ELR (cell line): ENCODE measurements around the gene PACSIN1.
"Not testable (repeated sequence)": the region's sequence is repeated elsewhere in the genome, so short reads cannot be mapped to it uniquely, and the experiment has no call there.

Source experiments
- DNase-seq: peaks from one replicate; pipeline ENCODE4 v3.0.0-alpha.2; 2015; ENCODE audit warnings: low read depth

PACSIN1 gene

GRCh38 chr6:34457742-34458735 lies 7.8 kb upstream of the PACSIN1 start:
- DNase-seq, result no peak

- peak; percentile 71 for DNase-seq
These were observed 5.8 kb upstream of the PACSIN1 start for GRCh38 chr6:34459899-34460593.

GRCh38 chr6:34460796-34461507 lies 4.9 kb upstream of the PACSIN1 start:
- DNase-seq, result peak; percentile 50

- no peak for DNase-seq
These were observed 3.9 kb upstream of the PACSIN1 start for GRCh38 chr6:34462010-34462409.

- peak; percentile 50 for DNase-seq
These were observed 3.3 kb upstream of the PACSIN1 start for GRCh38 chr6:34462551-34462971.

GRCh38 chr6:34463299-34463698 lies 2.6 kb upstream of the PACSIN1 start:
- DNase-seq, result no peak

GRCh38 chr6:34463849-34464248 lies 2.0 kb upstream of the PACSIN1 start:
- DNase-seq, result no peak

- DNase-seq, result no peak
These were observed 638 bp downstream of the PACSIN1 start for GRCh38 chr6:34466242-34467185.

GRCh38 chr6:34468378-34468892 lies 2.6 kb downstream of the PACSIN1 start:
- DNase-seq, result no peak

GRCh38 chr6:34469499-34469898 lies 3.6 kb downstream of the PACSIN1 start:
- no peak for DNase-seq

GRCh38 chr6:34472425-34472824 lies 6.5 kb downstream of the PACSIN1 start:
- DNase-seq, result no peak

GRCh38 chr6:34473967-34474366 lies 8.1 kb downstream of the PACSIN1 start:
- no peak for DNase-seq

- DNase-seq, result no peak
These were observed 8.9 kb downstream of the PACSIN1 start for GRCh38 chr6:34474754-34475153.

- DNase-seq, result peak; percentile 87
These were observed 9.4 kb downstream of the PACSIN1 start for GRCh38 chr6:34475238-34475682.

GRCh38 chr6:34475767-34476328 lies 10.0 kb downstream of the PACSIN1 start:
- no peak for DNase-seq

- DNase-seq, result no peak
These were observed 10.6 kb downstream of the PACSIN1 start for GRCh38 chr6:34476447-34476846.

GRCh38 chr6:34476921-34477320 lies 11.0 kb downstream of the PACSIN1 start:
- peak; percentile 38 for DNase-seq

- DNase-seq, result no peak
These were observed 12.9 kb downstream of the PACSIN1 start for GRCh38 chr6:34478796-34479195.

- not testable (repeated sequence) for DNase-seq
These were observed 17.9 kb downstream of the PACSIN1 start for GRCh38 chr6:34483781-34484180.

- no peak for DNase-seq
These were observed 18.5 kb downstream of the PACSIN1 start for GRCh38 chr6:34484391-34484790.

GRCh38 chr6:34484899-34485298 lies 19.0 kb downstream of the PACSIN1 start:
- DNase-seq, result peak; percentile 47
